HG03196 (cell line): ENCODE data around the gene MCM3AP.

ENCODE experiments used
- ATAC-seq: cut with Tn5 transposase; IDR thresholded peaks from one replicate; pipeline ENCODE4 v1.9.1; 2021; ENCODE audit not compliant: unreplicated experiment

The MCM3AP gene

GRCh38 chr21:46189213-46189958 lies 96.0 kb downstream of the MCM3AP start:
- ATAC-seq = no peak

- no peak for ATAC-seq
Measured at GRCh38 chr21:46188226-46189212, 96.9 kb downstream of the MCM3AP start.

GRCh38 chr21:46187814-46188213 lies 97.6 kb downstream of the MCM3AP start:
- no peak for ATAC-seq

- no peak for ATAC-seq
Measured at GRCh38 chr21:46187261-46187660, 98.2 kb downstream of the MCM3AP start.

- ATAC-seq = no peak
Measured at GRCh38 chr21:46185716-46186115, 99.7 kb downstream of the MCM3AP start.
